Panc1 (cell line): ENCODE results near the gene DDB1. TPM values are rescaled to one million over a fixed set of nuclear protein-coding genes. Genes with fewer than 3 reads are reported as not detected.

Experiments
- ATAC-seq: fragments of 200-7000 bp; cut with Tn5 transposase; 2 replicates; pipeline ENCODE4 v1.9.1; 2020; ENCODE audit warnings: mild to moderate bottlenecking, moderate library complexity
- BruUV-seq: library from RNA; stranded (reverse); fragments of 400-500 nt; replicated peaks from 2 replicates; lab custom pipeline; 2021; lab: Mats Ljungman, UMichigan
- CTCF ChIA-PET: fragments of 300-600 bp; sonication (Branson Sonifier 250); formaldehyde crosslinking; loops from one replicate; lab custom pipeline; 2022; ENCODE audit warnings: antibody characterized with exemption; lab: Charles Lee
- POLR2A ChIA-PET: fragments of 300-600 bp; sonication (Branson Sonifier 250); formaldehyde crosslinking; loops from one replicate; lab custom pipeline; 2022; ENCODE audit warnings: antibody characterized with exemption; lab: Charles Lee
- DNase-seq: peaks from one replicate; pipeline ENCODE4 v3.0.0-alpha.2; 2010; ENCODE audit warnings: low read depth, low spot score
- H3K27ac ChIP-seq: 2 replicates; pipeline ENCODE4 v1.5.1; 2011; ENCODE audit warnings: mild to moderate bottlenecking, low read length, inconsistent platforms
- H3K27me3 ChIP-seq: fragments of 200-500 bp; sonication (Bioruptor generic); 2 replicates; pipeline ENCODE4 v1.6.0; 2014; ENCODE audit warnings: low read length, inconsistent platforms; ENCODE audit not compliant: control insufficient read depth, insufficient read depth
- H3K36me3 ChIP-seq: fragments of 200-500 bp; sonication (Bioruptor generic); 2 replicates; pipeline ENCODE4 v1.5.1; 2014; ENCODE audit warnings: inconsistent platforms, mild to moderate bottlenecking, low read length, moderate library complexity; ENCODE audit not compliant: control insufficient read depth, insufficient read depth
- H3K4me1 ChIP-seq: 2 replicates; pipeline ENCODE4 v1.5.1; 2011; ENCODE audit warnings: inconsistent platforms, mild to moderate bottlenecking, low read length, moderate library complexity; ENCODE audit not compliant: control insufficient read depth, insufficient read depth
- H3K4me3 ChIP-seq, 2 experiments: 2 replicates each; pipeline ENCODE4 v1.5.1; 2011 to 2012; ENCODE audit warnings: low read depth in 2 of 2, low read length in 2 of 2, mild to moderate bottlenecking in 2 of 2, inconsistent platforms in 1 of 2, moderate library complexity in 1 of 2
- H3K9me3 ChIP-seq: fragments of 200-500 bp; sonication (Bioruptor generic); 2 replicates; pipeline ENCODE4 v1.5.1; 2014; ENCODE audit warnings: low read depth, mild to moderate bottlenecking, inconsistent platforms, low read length, moderate library complexity; ENCODE audit not compliant: control insufficient read depth, insufficient read depth
- POLR2AphosphoS5 ChIP-seq: IDR thresholded peaks from 2 replicates; pipeline ENCODE4 v1.6.1; 2012; ENCODE audit warnings: mild to moderate bottlenecking, low read depth, low read length, moderate library complexity
- SIN3A ChIP-seq: IDR thresholded peaks from 2 replicates; pipeline ENCODE4 v1.6.1; 2012; ENCODE audit warnings: low read depth, mild to moderate bottlenecking, low read length, moderate library complexity, borderline replicate concordance; ENCODE audit not compliant: insufficient read depth
- TCF7L2 ChIP-seq: IDR thresholded peaks from 2 replicates; pipeline ENCODE4 v1.6.1; 2011; ENCODE audit warnings: mild to moderate bottlenecking, low read depth, low read length, inconsistent platforms
- in situ Hi-C: cut with HindIII; loops from 2 replicates; pipeline ENCODE4 v1.10.0; 2016; ENCODE audit warnings: low sequenced_read_pairs, low pct_unique_long_range_greater_than_20kb
- intact Hi-C: fragments of 100-400 bp; cut with micrococcal nuclease; formaldehyde crosslinking; loops from one replicate; pipeline ENCODE4 v1.10.0; 2022; ENCODE audit not compliant: unreplicated experiment
- total RNA-seq: library from RNA; stranded (reverse); gene quantifications from one replicate; pipeline ENCODE4 v1.2.1, GENCODE V29; 2021; ENCODE audit not compliant: unreplicated experiment
- TF ChIP-seq, protein P1 (sequence below): fragments of 450-650 bp; IDR thresholded peaks from 2 replicates; pipeline ENCODE4 v1.5.1; 2017; ENCODE audit warnings: mild to moderate bottlenecking
- TF ChIP-seq, protein P2 (sequence below), 2 experiments: IDR thresholded peaks; 2 replicates each; pipeline ENCODE4 v1.6.1; 2011 to 2012; ENCODE audit warnings: low read depth in 2 of 2, control low read depth in 1 of 2, low read length in 1 of 2, mild to moderate bottlenecking in 1 of 2, moderate library complexity in 1 of 2; ENCODE audit not compliant: insufficient read depth in 1 of 2

Gene DDB1
- total RNA-seq, 1 experiment from 2014 or later, result 217 TPM

DNA sequence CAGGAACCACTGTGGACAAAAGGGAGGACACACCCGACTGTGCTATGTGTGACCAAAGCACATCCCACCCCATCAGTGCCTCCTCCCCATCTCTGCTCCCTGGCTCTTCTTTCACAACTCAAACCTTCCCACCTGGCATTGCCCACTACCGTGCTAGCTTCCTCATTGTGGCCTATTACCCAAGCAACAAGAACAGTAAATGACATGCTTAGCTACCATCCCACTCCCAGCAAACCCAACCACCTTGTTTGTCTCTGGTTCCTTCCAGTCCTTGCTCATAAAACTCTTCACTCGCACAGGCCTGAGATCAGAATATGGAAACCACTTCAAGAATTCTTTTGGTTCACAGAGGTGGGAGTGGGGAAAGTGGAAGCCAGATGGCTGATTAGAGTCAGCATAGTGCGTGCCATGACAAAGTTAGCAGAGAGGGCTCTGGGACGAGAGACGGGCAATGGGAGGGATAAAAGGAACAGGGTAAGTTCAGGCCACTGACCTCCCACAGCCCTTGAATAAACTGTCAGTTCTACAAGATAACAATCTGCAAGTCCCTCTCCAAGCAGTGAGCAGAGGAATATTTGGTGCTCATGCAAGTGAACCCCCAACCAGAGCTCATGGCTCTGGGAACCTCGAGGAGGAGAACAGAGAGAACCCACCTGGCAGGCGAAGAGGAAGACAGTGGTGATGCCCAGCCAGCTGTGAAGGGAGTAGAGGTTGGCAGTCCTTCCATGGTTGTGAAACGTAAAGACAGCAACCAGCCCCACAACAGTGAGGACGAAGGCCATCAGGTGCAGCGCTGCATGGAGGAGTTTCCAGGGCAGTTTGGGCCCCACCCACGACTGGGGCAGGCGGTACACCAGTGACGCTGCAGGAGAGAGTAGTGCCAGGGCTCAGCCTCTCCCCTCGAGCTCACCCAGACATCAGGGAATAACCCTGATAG, 20.5 kb upstream of the DDB1 start:
- in situ Hi-C loops (no loop called here), intact Hi-C loops (no loop called here)
- H3K36me3 ChIP-seq, result 0 out of 2 replicates have a peak, but pooled peaks cover 2% of the 10 kb centered on the region
- BruUV-seq, result no TSS peak
- ATAC-seq (no peak), DNase-seq (no peak)
- H3K9me3 ChIP-seq, result no peaks in the 10 kb centered on the region
- ChIA-PET POLR2A (no interaction called here), CTCF (interaction anchor here (0.9 kb wide), 1 partner anchor 16 kb away, joined by 6 read pairs; no protein-coding TSS in a partner anchor)
- H3K27me3 ChIP-seq, result no peaks in the 10 kb centered on the region
- no peak overlapping the region for H3K4me3 ChIP-seq
- no peak overlapping the region for H3K27ac ChIP-seq
- TF ChIP-seq, protein P1, sequence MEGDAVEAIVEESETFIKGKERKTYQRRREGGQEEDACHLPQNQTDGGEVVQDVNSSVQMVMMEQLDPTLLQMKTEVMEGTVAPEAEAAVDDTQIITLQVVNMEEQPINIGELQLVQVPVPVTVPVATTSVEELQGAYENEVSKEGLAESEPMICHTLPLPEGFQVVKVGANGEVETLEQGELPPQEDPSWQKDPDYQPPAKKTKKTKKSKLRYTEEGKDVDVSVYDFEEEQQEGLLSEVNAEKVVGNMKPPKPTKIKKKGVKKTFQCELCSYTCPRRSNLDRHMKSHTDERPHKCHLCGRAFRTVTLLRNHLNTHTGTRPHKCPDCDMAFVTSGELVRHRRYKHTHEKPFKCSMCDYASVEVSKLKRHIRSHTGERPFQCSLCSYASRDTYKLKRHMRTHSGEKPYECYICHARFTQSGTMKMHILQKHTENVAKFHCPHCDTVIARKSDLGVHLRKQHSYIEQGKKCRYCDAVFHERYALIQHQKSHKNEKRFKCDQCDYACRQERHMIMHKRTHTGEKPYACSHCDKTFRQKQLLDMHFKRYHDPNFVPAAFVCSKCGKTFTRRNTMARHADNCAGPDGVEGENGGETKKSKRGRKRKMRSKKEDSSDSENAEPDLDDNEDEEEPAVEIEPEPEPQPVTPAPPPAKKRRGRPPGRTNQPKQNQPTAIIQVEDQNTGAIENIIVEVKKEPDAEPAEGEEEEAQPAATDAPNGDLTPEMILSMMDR, result no peak
- TF ChIP-seq, protein P2, sequence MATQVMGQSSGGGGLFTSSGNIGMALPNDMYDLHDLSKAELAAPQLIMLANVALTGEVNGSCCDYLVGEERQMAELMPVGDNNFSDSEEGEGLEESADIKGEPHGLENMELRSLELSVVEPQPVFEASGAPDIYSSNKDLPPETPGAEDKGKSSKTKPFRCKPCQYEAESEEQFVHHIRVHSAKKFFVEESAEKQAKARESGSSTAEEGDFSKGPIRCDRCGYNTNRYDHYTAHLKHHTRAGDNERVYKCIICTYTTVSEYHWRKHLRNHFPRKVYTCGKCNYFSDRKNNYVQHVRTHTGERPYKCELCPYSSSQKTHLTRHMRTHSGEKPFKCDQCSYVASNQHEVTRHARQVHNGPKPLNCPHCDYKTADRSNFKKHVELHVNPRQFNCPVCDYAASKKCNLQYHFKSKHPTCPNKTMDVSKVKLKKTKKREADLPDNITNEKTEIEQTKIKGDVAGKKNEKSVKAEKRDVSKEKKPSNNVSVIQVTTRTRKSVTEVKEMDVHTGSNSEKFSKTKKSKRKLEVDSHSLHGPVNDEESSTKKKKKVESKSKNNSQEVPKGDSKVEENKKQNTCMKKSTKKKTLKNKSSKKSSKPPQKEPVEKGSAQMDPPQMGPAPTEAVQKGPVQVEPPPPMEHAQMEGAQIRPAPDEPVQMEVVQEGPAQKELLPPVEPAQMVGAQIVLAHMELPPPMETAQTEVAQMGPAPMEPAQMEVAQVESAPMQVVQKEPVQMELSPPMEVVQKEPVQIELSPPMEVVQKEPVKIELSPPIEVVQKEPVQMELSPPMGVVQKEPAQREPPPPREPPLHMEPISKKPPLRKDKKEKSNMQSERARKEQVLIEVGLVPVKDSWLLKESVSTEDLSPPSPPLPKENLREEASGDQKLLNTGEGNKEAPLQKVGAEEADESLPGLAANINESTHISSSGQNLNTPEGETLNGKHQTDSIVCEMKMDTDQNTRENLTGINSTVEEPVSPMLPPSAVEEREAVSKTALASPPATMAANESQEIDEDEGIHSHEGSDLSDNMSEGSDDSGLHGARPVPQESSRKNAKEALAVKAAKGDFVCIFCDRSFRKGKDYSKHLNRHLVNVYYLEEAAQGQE (IDR thresholded peaks at IDR 0.05; ENCODE audit: insufficient read depth in 1 of 2, low read depth in 2 of 2, low read length in 1 of 2), result no peak
- TF ChIP-seq SIN3A (no peak), TCF7L2 (no peak), POLR2AphosphoS5 (no peak)
- H3K4me1 ChIP-seq, result no peaks in the 10 kb centered on the region

DNA sequence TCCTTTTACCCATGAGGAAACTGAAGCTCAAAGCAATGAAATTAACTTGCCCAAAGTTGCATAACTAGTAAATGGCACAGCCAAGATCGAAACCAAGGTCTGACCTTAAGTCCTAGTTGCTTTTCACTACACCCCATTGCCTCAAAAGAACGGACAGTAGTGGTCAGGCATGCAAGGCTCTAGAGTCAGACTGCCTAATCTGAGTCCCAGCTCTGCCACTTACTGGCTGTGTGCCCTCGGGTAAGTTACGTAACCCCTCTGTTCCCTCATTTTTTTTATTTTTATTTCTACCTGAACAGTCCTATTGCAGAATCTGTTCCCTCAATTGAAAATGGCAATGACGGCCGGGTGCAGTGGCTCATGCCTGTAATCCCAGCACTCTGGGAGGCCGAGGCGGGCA, 19.1 kb upstream of the DDB1 start:
- CTCF ChIA-PET, result no interaction called here
- in situ Hi-C loops, result no loop called here
- no peak for ATAC-seq
- POLR2A ChIA-PET, result no interaction called here
- intact Hi-C loops, result no loop called here
- Histone ChIP-seq H3K9me3 (no peaks in the 10 kb centered on the region), H3K4me1 (no peaks in the 10 kb centered on the region), H3K27ac (no peak overlapping the region), H3K4me3 (no peak overlapping the region), H3K36me3 (0 out of 2 replicates have a peak, but pooled peaks cover 2% of the 10 kb centered on the region), H3K27me3 (no peaks in the 10 kb centered on the region)
- no peak for DNase-seq
- BruUV-seq, result no TSS peak
- TF ChIP-seq TCF7L2 (no peak), POLR2AphosphoS5 (no peak), SIN3A (no peak)
- TF ChIP-seq, protein P1, result no peak
- TF ChIP-seq, protein P2 (IDR thresholded peaks at IDR 0.05; ENCODE audit: insufficient read depth in 1 of 2, low read depth in 2 of 2, low read length in 1 of 2), result no peak
